HG02943 (cell line): ENCODE measurements around the gene PGM5.

Experiments
- ATAC-seq: cut with Tn5 transposase; IDR thresholded peaks from one replicate; pipeline ENCODE4 v1.9.1; 2021; ENCODE audit warnings: mild to moderate bottlenecking, low read depth, moderate library complexity; ENCODE audit not compliant: unreplicated experiment

The PGM5 gene

DNA sequence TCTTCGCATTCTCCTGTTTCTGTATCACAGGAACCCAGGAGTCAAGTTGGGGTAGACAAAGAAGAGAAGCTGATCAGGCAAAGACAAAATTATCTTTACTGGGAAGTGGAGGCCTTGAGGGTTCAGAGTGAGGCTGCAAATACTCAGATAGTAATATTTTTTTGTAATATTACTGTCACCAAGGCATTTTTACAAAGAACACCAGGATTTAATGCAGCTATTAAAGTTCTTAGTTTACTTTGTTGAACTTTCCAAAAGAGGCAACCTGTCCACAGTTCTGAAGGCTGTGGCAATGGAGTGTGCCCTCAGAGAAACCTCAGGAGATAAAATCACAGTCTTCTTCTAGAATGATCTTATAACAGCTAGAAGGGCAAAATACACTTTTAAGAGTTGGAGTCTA is 74.9 kb downstream of the PGM5 start:
- ATAC-seq: no peak

DNA sequence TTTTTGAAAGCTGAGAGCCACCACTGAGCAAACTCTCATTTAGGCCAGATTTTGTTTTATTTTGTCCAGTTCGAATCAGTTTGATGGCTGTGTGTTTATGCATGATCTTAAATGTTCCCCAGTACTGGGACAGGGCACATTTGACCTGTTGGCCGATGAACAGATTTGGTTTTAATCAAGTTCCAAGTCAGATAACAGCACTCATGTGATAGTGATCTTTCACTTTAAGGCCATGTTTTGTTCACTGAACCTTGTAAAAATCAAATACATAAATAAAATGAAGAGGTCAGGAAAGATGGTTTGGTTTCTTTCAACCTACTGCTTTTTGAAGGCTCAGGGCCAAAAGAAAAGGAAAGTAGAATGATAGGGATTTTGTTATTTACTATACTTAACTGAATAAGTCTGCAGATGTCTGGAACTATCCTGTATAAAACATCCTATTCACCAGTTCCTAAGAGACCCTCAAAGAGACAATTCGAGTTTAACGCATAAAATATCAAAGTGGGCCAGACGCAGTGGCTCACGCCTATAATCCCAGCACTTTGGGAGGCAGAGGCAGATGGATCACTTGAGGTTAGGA is 77.2 kb downstream of the PGM5 start:
- ATAC-seq: no peak

DNA sequence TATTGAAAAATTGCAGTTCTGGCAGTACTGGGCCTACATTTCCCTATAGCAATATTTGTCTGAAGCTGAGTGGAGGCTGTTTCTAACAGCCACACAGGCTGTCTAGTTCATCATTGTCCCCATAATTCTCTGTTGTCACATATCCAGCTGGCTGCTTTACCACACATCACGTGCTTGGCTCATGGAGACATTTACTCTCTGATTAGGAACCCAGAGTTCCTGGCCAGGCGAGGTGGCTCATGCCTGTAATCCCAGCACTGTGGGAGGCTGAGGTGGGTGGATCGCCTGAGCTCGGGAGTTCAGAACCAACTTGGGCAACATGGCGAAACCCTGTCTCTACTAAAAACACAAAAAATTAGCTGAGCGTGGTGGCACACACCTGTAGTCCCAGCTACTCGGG is 81.4 kb downstream of the PGM5 start:
- ATAC-seq: no peak

DNA sequence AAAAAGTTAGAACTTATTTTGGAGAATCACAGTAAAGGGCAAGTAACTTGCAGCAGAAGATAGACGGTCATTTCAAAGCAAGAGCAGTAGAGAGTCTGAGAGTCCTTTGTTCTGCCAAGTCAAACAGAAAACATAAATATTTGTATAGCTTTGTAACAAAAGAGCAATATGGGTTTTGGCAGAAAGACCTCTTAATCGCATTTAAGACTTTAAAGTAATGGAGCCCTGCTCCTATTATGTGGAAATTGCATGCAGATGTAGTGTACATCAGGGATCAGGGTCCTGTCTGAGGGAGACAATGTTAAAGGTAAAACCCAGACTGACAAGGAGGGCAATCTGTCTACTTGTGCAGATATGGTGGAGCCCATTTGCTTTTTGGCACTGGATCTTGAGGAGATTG is 87.2 kb downstream of the PGM5 start:
- ATAC-seq: no peak

DNA sequence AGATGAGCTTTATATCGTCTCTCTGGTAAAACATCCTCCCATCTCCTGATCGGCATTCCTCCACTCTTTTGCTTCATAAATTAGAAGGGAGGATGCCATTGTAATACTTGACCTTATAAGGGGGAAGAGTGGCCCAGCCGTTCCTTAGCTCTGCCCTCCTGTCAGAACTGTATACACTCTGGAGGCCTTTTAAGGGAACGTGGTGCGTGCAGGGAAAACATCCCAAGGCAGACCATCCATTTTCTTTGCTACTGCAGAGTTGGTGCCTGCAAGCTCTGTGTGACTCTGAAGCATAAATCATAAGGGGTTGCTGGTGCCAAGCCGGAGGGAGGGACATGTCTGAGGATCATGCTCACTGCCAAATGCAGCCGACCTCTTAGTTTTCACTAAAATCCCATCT is 90.4 kb downstream of the PGM5 start:
- no peak for ATAC-seq

DNA sequence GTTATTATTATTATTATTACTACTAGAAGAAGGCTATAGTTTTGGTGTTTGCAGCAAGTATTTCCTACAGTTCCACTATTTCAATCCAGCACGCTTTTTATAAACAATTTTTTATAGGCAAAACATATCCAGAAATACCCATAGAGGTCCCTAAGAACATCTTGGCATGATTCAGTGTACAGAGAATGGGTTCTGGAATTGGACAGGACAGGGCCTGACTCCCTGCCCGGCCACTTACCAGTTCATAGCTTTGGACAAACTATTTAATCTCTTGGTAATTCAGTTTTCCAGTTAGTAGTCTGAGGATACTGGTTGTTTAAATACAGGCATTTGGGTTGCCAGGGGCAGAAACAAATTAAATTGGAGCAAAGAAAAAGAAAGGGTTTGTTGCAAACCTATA is 91.2 kb downstream of the PGM5 start:
- no peak for ATAC-seq

DNA sequence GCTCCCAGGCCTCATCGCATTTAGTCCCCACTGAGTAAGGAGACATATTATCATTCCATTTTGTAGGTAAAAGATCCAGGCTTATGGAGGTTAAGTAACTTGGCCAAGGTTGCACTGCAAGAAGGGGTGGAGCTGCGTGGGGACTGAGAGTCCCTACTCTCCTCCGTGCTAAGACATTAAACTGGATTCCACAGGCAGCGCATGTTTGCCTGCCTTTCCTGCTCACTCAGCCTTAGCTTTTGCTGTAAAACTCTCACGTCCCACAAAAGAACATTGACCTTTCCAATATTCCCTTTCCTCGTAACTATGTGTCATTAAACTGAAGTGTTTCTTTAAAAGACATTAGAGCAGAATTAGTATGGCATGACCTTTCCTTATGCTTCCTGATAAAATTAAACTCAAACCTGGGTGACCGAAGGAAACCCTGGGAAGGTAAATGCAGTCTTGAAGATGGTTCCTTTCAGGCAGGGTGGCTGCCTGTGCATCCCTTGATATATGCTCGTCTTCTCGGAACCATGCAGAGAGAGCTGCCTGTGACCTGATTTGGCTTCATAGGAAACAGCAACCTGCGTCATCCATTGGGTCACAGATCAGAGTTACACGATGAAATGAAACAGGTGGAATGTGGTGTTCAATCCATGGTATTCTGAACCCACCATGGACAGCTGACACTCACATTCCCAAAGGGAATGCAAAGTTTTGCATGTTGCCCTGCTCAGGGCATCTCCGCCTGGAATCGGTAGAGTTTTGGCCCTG is 98.3 kb downstream of the PGM5 start:
- ATAC-seq: no peak

DNA sequence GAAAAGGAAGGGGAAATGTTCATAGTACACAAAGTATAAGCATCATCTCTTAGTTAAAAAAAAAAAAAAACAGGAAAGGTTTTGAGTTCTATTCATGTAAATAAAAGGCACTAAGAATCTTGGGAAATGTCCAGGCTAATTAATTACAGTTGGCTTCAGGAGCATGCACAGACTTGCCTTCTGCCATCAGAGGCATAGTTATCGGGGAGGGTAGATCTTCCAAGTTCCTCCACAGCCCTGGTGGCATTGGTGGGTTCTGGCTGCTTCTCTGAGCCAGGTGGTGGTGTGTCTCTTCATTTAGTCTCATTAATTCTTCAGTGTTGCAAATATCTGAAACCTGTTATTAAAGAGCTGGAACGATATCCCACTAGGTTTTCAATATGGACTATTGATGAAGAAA is 99.0 kb downstream of the PGM5 start:
- no peak for ATAC-seq

DNA sequence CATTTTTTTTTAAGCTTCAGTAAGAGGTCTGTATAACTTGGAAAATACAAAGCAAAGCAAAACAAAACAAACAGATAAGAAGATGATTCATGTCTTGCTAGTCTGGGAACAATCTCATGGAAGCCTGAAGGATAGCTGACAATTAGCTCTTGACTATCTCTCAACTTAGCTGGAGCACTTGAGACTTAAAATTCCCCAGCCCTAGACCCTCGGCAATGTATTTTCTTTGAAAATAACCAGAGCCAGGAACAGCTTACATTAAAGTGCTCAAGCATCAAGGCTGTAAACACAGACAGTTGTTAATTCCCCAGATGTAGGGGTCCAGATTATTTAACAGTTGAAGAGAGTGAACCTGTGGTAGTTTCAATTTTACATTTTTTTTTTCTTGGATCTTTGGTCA is 101.4 kb downstream of the PGM5 start:
- no peak for ATAC-seq

DNA sequence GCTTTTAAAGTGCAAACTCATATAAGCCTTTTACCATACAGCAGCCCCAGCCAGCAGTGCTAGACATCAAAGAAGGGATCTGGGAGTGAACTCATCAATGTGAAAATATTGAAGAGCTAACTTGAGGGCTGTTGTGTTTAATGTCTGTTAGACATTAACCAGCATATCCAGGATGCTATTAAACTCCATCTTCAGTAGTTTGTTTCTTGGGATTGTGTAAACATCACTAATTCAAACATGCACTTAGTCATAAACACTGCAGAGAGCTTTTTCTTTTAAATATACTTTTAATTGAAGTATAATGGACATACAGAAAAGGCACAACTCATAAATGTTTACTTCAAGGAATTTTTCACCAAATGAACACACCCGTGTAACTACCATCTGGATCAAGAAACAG is 102.5 kb downstream of the PGM5 start:
- no peak for ATAC-seq

DNA sequence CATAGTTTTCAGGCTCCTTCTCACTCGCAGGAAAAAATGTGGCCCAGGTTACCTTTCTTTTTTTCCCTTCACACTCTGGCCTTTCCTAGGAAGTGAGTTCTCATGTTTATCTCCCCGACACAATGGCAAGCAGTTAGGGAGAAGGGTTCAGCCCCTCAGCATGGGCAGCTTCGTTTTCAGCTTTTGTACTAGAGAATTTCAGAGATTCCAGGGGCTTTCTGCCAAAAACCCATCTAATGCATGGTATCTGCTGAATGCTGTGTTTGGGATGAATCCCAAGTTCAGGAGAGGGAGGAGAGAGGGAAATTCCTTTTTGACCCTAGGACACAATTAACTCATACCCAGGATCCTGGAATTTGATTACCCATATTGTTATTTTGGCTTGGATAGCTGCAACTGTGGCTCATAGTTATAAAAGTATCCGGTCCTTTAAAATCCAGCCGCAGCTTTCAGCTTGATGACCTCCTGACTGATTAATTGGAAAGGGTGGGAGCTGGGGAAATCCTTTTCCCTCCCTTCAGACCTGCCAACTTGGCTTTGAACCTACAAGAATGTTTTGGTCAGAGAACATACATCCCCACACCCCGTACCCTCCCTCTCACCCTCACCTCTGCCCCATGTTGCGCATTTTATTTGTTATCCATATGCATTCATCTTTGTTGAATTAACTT is 105.8 kb downstream of the PGM5 start:
- ATAC-seq: no peak

DNA sequence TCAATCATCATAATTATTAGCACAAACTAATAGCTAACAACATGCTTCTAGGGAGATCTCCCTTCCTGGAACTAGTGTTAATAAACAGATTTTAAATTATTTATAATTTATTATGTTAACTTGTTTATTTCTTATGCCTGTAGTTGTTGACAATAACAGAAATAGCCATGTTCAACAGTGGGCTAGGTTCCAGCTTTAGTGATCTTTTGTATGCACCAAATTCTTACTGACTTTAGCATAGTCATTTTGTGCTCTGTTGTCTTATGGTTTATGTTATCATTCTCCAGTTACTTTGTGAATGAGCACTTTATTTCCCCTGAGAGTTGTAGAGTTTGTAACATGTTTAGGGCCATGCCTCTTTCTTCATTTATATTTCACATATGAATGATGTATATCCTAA is 113.7 kb downstream of the PGM5 start:
- no peak for ATAC-seq

DNA sequence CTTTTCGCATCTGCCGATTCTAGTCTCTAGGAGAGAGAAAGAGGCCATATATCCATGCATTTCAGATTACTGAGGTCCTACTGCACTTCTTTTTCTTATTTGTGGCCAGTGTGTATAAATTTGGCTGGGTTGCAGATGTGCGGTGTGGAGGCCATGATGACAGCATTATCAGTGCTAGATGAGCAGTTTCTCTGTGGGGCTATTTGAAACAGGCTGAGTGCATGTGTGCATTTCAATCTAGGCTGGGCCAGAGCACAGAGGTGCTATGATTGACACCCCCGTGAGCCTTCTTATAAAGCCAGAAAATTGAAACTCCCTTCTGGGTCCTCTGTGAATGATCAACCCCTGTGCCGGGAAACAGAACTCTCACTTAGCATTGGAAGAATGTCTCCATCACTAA is 114.2 kb downstream of the PGM5 start:
- ATAC-seq: no peak

DNA sequence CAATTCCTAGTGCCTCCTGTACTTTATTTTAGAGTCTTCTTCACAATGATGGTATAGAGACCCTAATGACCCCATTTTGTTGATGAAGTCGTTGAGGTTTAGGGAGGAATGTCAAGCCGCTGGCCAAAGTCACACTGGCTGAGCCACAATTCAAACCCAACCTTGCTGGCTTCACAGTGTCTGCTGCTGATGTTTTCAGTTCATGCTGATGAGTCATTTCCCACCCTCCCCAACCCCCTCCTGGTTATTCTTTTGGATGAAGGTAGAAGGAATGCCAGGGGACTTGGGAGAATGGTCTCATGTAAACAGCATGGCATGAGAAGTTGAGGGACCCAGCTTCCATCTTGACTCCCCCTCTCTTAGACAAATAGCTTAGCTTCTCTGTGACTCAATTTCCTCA is 115.7 kb downstream of the PGM5 start:
- ATAC-seq: no peak

DNA sequence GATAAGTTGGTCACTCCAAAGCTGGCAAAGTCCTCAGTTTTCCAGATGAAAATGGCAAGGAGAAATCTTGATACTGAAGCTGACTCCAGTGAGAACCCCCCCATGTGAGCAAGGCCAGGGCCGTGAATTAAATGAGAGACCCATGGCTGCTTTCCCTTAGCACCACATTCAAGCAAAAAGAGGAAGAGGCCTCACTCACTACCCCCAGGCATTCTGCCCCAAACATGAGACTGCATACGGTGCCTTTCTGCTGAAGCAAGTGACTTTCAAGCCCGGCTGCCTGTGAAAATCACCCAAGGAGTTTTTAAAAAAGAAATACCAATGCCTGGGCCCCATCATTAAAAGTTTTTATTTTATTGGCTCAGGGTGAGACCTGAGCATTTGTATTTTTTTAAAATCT is 117.4 kb downstream of the PGM5 start:
- ATAC-seq: no peak

DNA sequence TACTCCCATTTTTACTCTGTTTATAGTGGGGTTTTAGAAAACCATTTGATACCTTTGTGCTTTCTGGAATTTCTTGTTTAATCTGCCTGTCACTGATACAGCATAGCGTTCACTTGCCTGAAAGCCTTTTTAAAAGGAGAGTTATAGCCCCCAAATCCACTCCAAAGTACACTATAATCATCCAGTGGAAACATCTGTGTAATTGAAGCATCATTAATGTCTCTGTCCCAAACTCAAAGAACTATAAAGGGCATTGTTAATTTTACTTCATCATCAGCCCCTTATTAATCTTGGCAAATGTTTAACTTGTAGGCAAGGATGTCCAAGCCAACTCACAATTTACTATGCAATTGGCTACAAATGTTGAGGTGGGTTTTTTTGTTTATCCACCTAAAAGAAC is 120.0 kb downstream of the PGM5 start:
- ATAC-seq: no peak

DNA sequence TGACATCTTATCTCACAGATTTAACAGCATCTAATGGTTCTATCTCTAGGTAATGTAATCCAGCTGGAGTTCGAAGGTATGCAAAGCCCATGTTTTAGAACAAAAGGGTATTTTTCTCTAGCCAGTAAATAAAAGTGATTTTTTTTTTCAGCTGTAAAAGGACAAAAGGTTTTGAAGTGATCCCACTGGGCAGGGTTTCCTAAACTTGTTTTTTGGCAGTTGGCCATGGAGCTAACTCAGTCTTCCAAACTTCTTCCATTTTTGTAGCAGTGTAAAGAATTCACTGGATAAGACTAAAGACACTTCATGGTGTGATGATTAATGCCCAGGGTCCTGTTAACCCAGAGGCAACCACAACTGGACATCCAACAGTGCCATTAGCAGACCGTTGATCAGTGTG is 120.4 kb downstream of the PGM5 start:
- no peak for ATAC-seq

DNA sequence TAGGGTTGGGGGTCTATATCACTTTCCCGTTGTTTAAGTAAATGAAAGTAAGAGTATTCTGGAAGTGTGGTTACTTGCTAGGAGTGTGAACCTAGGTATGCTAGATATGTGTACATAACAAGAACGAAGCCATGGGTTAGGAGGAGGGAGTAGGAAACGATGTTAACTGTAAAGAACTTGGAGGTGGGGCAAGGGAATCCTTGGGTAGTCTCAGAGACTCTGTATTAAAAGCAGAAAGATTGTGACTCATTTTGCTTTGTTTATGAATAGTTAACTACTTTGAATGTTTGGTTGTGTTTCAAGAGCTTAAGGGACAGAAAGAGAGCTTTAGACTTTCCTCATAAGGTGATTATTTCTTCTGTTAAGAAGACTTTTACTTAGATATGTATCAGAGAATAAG is 124.4 kb downstream of the PGM5 start:
- ATAC-seq: no peak

DNA sequence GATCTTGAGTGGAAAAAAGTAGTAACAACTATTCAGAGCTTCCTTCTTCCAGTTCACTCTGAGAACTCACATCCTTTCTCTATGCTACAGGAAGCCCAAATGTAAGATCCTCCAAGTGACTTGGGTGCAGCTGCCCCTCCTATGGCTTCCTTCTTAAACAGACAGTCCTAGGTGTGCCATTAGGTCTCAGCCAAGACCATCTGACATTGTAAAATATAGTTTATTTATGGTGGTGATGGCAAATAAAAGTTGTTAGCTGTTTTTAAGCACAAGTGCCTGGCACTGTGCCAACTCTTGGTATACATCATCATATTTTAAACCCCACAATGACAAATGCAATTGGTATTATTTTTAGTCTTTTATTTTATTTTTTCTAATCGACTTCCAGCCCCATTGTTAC is 126.1 kb downstream of the PGM5 start:
- no peak for ATAC-seq

DNA sequence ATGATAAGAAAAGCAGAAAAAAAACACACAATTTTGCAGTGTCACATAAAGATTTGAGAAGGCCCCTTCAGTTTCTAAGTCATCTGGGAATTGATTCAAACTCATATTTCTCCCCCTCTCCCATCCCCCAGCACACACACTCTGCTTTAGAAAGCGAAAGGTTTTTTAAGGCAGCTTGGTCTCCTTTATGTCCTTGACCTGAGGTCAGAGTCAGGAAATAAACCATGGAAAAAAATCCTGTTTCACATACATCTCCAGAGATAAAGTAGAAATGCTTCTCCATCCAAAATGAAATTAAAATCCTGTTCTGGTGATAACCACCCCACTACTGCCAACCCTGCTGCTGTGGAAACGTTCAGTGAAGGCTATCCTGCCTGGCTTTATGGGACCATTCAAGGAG is 131.7 kb downstream of the PGM5 start:
- ATAC-seq: no peak

DNA sequence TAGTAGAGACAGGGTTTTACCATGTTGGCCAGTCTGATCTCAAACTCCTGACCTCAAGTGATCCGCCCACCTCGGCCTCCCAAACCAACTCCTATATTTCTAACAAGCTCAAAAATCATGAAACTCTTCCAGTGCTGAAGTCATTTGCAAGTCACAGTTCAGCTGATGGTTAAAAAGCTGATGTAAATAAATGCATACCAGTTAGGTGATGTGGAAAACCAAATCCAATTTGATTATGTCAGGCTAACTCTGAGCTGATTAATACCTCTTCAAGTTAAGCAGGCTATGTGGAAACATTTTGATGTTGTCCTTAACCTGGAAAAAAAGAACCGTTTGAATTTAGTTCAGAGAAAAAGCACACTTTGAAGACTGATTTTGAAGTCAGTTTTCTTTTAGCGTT is 133.2 kb downstream of the PGM5 start:
- no peak for ATAC-seq

DNA sequence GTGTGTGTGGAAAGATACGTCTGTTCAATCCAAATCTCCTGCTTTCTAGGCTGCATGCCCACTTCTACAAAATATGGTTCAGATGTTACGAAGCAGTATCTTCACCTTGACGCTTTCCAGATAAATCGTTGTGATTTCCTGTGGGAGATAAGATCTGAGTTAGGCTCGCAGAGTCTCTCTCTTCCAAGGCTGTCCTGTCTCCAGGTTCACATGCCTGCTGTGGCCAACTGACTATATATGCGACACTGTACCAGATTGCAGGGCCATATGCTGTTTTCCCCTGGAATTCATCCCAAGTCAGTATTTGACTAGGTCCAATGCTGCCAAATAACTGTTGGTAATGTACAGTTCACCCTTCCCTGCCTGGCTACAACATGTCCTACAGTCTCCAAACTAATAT is 136.4 kb downstream of the PGM5 start:
- ATAC-seq: no peak
